ENCODE data around the gene ZNF76.

Gene ZNF76

GRCh38 chr6:35243386-35243958, 16.1 kb upstream of the ZNF76 start:
- Histone ChIP-seq H3K23ac (ENCODE audit: low read length in 2 of 2) (no peak overlapping the region), H2BK12ac (ENCODE audit: low read length in 2 of 2) (no peak overlapping the region), H3K4ac (ENCODE audit: low read depth in 1 of 2, low read length in 2 of 2) (no peak overlapping the region), H2BK5ac (ENCODE audit: low read depth, low read length, poor library complexity, severe bottlenecking) (no peak overlapping the region), H4K91ac (ENCODE audit: low read length) (no peak overlapping the region), H3K18ac (ENCODE audit: low read depth in 1 of 2, low read length in 2 of 2) (no peak overlapping the region), H2BK120ac (ENCODE audit: low read depth, low read length) (no peak overlapping the region), H3K14ac (ENCODE audit: low read length in 2 of 2) (no peak overlapping the region), H2AFZ (ENCODE audit: low read depth, low read length) (no peak overlapping the region), H3K4me1 (ENCODE audit: control insufficient read depth, insufficient read depth, low read depth, low read length) (peaks cover 8% of the 10 kb centered on the region), H3K4me2 (ENCODE audit: low read length, poor library complexity, severe bottlenecking) (no peak overlapping the region), H2AK5ac (ENCODE audit: low read length, severe bottlenecking) (no peak overlapping the region), H3K9ac (ENCODE audit: low read length) (no peak overlapping the region), H3K27me3 (ENCODE audit: control insufficient read depth in 1 of 2, insufficient read depth in 1 of 2, low read length in 2 of 2) (no peaks in the 10 kb centered on the region), H4K8ac (ENCODE audit: low read length) (no peak overlapping the region), H3K36me3 (ENCODE audit: control insufficient read depth in 1 of 2, insufficient read depth in 2 of 2, low read depth in 1 of 2, low read length in 2 of 2) (peaks cover 38 to 42% of the 10 kb centered on the region in 2 experiments), H2BK15ac (ENCODE audit: low read depth, poor library complexity, severe bottlenecking) (no peak overlapping the region), H3K4me3 (ENCODE audit: insufficient read depth in 1 of 2, low read depth in 1 of 2, low read length in 2 of 2) (no peak overlapping the region), H3K27ac (ENCODE audit: low read length, poor library complexity, severe bottlenecking) (no peak overlapping the region), H3K79me1 (replicated peaks; ENCODE audit: low read length, poor library complexity, severe bottlenecking) (peaks cover 52% of the 10 kb centered on the region), H3K9me3 (ENCODE audit: control insufficient read depth, low read length) (no peaks in the 10 kb centered on the region)
- no peak for DNase-seq
- 94% methylated on average over 16 of the region's 17 CpGs for WGBS

GRCh38 chr6:35244551-35244950, 15.0 kb upstream of the ZNF76 start:
- Histone ChIP-seq H3K14ac (ENCODE audit: low read length in 2 of 2) (no peak overlapping the region), H3K36me3 (ENCODE audit: control insufficient read depth in 1 of 2, insufficient read depth in 2 of 2, low read depth in 1 of 2, low read length in 2 of 2) (peaks cover 39 to 44% of the 10 kb centered on the region in 2 experiments), H2BK5ac (ENCODE audit: low read depth, low read length, poor library complexity, severe bottlenecking) (no peak overlapping the region), H3K4me1 (ENCODE audit: control insufficient read depth, insufficient read depth, low read depth, low read length) (peaks cover 3% of the 10 kb centered on the region), H4K8ac (ENCODE audit: low read length) (no peak overlapping the region), H3K23ac (ENCODE audit: low read length in 2 of 2) (no peak overlapping the region), H3K27ac (ENCODE audit: low read length, poor library complexity, severe bottlenecking) (no peak overlapping the region), H2AFZ (ENCODE audit: low read depth, low read length) (no peak overlapping the region), H3K27me3 (ENCODE audit: control insufficient read depth in 1 of 2, insufficient read depth in 1 of 2, low read length in 2 of 2) (no peaks in the 10 kb centered on the region), H2BK15ac (ENCODE audit: low read depth, poor library complexity, severe bottlenecking) (no peak overlapping the region), H2BK120ac (ENCODE audit: low read depth, low read length) (no peak overlapping the region), H3K18ac (ENCODE audit: low read depth in 1 of 2, low read length in 2 of 2) (no peak overlapping the region), H4K91ac (ENCODE audit: low read length) (no peak overlapping the region), H3K9me3 (ENCODE audit: control insufficient read depth, low read length) (no peaks in the 10 kb centered on the region), H3K79me1 (replicated peaks; ENCODE audit: low read length, poor library complexity, severe bottlenecking) (peaks cover 58% of the 10 kb centered on the region), H2AK5ac (ENCODE audit: low read length, severe bottlenecking) (no peak overlapping the region), H3K9ac (ENCODE audit: low read length) (no peak overlapping the region), H2BK12ac (ENCODE audit: low read length in 2 of 2) (no peak overlapping the region), H3K4me3 (ENCODE audit: insufficient read depth in 1 of 2, low read depth in 1 of 2, low read length in 2 of 2) (no peak overlapping the region), H3K4me2 (ENCODE audit: low read length, poor library complexity, severe bottlenecking) (no peak overlapping the region), H3K4ac (ENCODE audit: low read depth in 1 of 2, low read length in 2 of 2) (no peak overlapping the region)
- 98% methylated on average over 6 of the region's 7 CpGs for WGBS
- DNase-seq: no peak

GRCh38 chr6:35247642-35248231, 11.8 kb upstream of the ZNF76 start:
- H4K8ac ChIP-seq (ENCODE audit: low read length): no peak overlapping the region
- no peak overlapping the region for H3K4me3 ChIP-seq (ENCODE audit: insufficient read depth in 1 of 2, low read depth in 1 of 2, low read length in 2 of 2)
- H3K27me3 ChIP-seq (ENCODE audit: control insufficient read depth in 1 of 2, insufficient read depth in 1 of 2, low read length in 2 of 2): no peaks in the 10 kb centered on the region
- no peak overlapping the region for H3K14ac ChIP-seq (ENCODE audit: low read length in 2 of 2)
- no peak overlapping the region for H3K4ac ChIP-seq (ENCODE audit: low read depth in 1 of 2, low read length in 2 of 2)
- no peak overlapping the region for H3K27ac ChIP-seq (ENCODE audit: low read length, poor library complexity, severe bottlenecking)
- H3K9me3 ChIP-seq (ENCODE audit: control insufficient read depth, low read length): no peaks in the 10 kb centered on the region
- no peak for DNase-seq
- H3K4me2 ChIP-seq (ENCODE audit: low read length, poor library complexity, severe bottlenecking): no peak overlapping the region
- WGBS: over 99% methylated on average over 2 of the region's 2 CpGs
- no peak overlapping the region for H2BK5ac ChIP-seq (ENCODE audit: low read depth, low read length, poor library complexity, severe bottlenecking)
- no peak overlapping the region for H2BK12ac ChIP-seq (ENCODE audit: low read length in 2 of 2)
- H2BK120ac ChIP-seq (ENCODE audit: low read depth, low read length): no peak overlapping the region
- peaks cover 57% of the 10 kb centered on the region for H3K79me1 ChIP-seq (replicated peaks; ENCODE audit: low read length, poor library complexity, severe bottlenecking)
- peaks cover 3% of the 10 kb centered on the region for H3K4me1 ChIP-seq (ENCODE audit: control insufficient read depth, insufficient read depth, low read depth, low read length)
- no peak overlapping the region for H4K91ac ChIP-seq (ENCODE audit: low read length)
- H3K9ac ChIP-seq (ENCODE audit: low read length): no peak overlapping the region
- peaks cover 31 to 36% of the 10 kb centered on the region in 2 experiments for H3K36me3 ChIP-seq (ENCODE audit: control insufficient read depth in 1 of 2, insufficient read depth in 2 of 2, low read depth in 1 of 2, low read length in 2 of 2)
- H2AFZ ChIP-seq (ENCODE audit: low read depth, low read length): no peak overlapping the region
- no peak overlapping the region for H2AK5ac ChIP-seq (ENCODE audit: low read length, severe bottlenecking)
- H3K23ac ChIP-seq (ENCODE audit: low read length in 2 of 2): no peak overlapping the region
- no peak overlapping the region for H3K18ac ChIP-seq (ENCODE audit: low read depth in 1 of 2, low read length in 2 of 2)
- H2BK15ac ChIP-seq (ENCODE audit: low read depth, poor library complexity, severe bottlenecking): no peak overlapping the region

GRCh38 chr6:35248300-35248699, 11.2 kb upstream of the ZNF76 start:
- Histone ChIP-seq H2AK5ac (ENCODE audit: low read length, severe bottlenecking) (no peak overlapping the region), H4K8ac (ENCODE audit: low read length) (no peak overlapping the region), H3K79me1 (replicated peaks; ENCODE audit: low read length, poor library complexity, severe bottlenecking) (peaks cover 53% of the 10 kb centered on the region), H3K14ac (ENCODE audit: low read length in 2 of 2) (no peak overlapping the region), H3K4ac (ENCODE audit: low read depth in 1 of 2, low read length in 2 of 2) (no peak overlapping the region), H3K9ac (ENCODE audit: low read length) (no peak overlapping the region), H3K4me2 (ENCODE audit: low read length, poor library complexity, severe bottlenecking) (no peak overlapping the region), H3K36me3 (ENCODE audit: control insufficient read depth in 1 of 2, insufficient read depth in 2 of 2, low read depth in 1 of 2, low read length in 2 of 2) (peaks cover 26 to 36% of the 10 kb centered on the region in 2 experiments), H3K27ac (ENCODE audit: low read length, poor library complexity, severe bottlenecking) (no peak overlapping the region), H2BK120ac (ENCODE audit: low read depth, low read length) (no peak overlapping the region), H3K4me1 (ENCODE audit: control insufficient read depth, insufficient read depth, low read depth, low read length) (peaks cover 3% of the 10 kb centered on the region), H3K27me3 (ENCODE audit: control insufficient read depth in 1 of 2, insufficient read depth in 1 of 2, low read length in 2 of 2) (no peaks in the 10 kb centered on the region), H2BK15ac (ENCODE audit: low read depth, poor library complexity, severe bottlenecking) (no peak overlapping the region), H2AFZ (ENCODE audit: low read depth, low read length) (no peak overlapping the region), H3K18ac (ENCODE audit: low read depth in 1 of 2, low read length in 2 of 2) (peak overlapping the region in 1 of 2 experiments; percentile 5), H3K9me3 (ENCODE audit: control insufficient read depth, low read length) (no peaks in the 10 kb centered on the region), H2BK5ac (ENCODE audit: low read depth, low read length, poor library complexity, severe bottlenecking) (no peak overlapping the region), H4K91ac (ENCODE audit: low read length) (no peak overlapping the region), H2BK12ac (ENCODE audit: low read length in 2 of 2) (no peak overlapping the region), H3K23ac (ENCODE audit: low read length in 2 of 2) (no peak overlapping the region), H3K4me3 (ENCODE audit: insufficient read depth in 1 of 2, low read depth in 1 of 2, low read length in 2 of 2) (no peak overlapping the region)
- 61% methylated on average over 3 of the region's 3 CpGs for WGBS
- DNase-seq: no peak
